Frontal cortex (tissue), 4 donors: ENCODE measurements around the gene EIF1. TPM values are rescaled to one million over a fixed set of nuclear protein-coding genes. Genes with fewer than 3 reads are reported as not detected.

Experiments used
- DNase-seq, 2 donors: peaks; one replicate each; pipeline ENCODE4 v3.0.0; 2012; ENCODE audit warnings: low spot score in 2 of 2
- FAIRE-seq: peaks from 2 replicates; lab custom pipeline; 2012; peaks lifted over from hg19 to GRCh38; lab: Jason Lieb, UNC
- small RNA-seq: library from RNA; depleted of rRNA; stranded (forward); fragments of <200 nt; gene quantifications from one replicate; pipeline ENCODE3, GENCODE V24; 2014
- total RNA-seq: library from RNA; depleted of rRNA; stranded (reverse); fragments of >200 nt; gene quantifications from one replicate; pipeline ENCODE4 v1.2.3, GENCODE V29; 2014
- donor health status: control.
- donor health status: control.
- donor health status: control.

EIF1 gene
- total RNA-seq, 1 donor from 2014 or later, result 70.1 TPM

DNA sequence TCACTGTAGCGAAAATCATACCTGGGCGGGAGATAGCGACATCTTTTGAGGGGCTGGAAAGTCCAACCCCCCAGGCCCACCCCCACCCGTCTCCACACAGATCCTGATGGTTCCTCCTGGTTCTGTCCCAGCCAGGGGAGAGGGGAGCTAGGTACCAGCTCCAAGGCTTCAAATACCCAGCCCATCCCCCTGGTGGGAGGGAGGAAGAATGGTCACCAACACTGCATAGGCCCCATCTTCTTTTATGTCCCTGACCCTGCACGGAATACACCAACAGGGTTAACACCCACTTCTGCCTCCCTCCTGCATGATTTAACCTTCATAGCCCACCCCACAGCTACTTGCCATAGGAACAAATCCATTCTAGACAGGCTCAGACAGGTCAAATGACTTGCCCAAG, 36.4 kb downstream of the EIF1 start:
- DNase-seq (no peak), FAIRE-seq (no peak)

DNA sequence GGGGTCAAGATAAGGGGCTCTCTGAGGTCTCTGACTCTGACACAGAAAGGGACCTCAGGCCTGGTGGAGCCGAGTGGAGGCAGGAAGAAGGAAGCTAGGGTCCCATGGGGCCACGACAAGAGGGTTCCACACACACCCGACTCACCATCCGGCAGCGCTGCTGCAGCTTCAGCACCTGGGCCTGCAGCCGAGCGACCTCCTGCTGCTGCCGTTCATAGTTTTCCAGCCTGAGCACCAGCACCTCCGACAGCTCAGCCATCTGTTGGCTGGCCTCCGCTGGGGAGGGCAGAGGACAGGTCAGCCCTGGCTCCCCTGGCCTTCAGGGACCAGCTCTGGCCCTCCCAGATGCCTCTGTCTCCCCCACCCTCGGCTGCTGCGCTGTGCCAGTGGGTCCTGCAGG, 39.4 kb downstream of the EIF1 start:
- FAIRE-seq (no peak), DNase-seq (no peak)

DNA sequence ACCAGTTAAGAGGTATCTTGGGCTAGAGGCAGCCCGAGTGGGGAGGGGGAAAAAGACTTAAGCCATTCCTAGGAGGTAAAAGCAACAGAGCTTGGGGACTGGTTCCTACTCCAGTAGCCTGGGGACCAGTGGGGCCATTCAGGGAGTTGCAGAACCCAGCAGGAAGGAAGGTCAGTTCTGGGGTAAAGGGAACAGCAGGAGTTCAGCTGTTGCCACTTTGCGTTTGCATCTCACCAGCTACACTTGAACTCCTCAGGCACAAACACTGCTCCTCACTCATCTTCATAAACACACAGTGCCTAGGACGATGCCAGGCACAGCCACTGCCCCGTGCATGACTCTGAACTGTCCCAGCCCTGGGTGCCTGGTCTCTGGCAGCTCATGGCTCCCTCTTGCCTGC, 41.8 kb downstream of the EIF1 start:
- DNase-seq, result no peak
- FAIRE-seq, result no peak

DNA sequence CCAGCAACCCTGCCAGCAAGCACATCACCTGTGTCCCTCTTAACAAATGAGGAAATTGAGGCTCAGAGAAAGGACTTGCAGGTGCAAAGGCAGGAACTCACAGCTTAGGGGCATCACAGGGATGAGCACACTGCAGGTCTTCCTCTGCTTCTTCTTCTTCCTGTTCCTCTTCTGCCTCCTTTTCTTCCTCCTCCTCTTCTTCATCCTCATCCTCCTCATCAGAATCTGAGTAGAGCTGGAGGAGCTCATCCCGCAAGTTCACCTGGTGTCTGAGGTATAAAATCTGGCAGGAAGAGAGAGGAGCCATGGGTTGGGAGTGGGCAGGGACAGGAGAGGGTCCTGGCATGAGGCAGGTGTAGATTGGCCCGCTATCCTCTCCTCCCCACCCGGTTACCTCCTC, 43.2 kb downstream of the EIF1 start:
- DNase-seq (no peak), FAIRE-seq (no peak)

- FAIRE-seq (no peak), DNase-seq (peak in 1 of 2 donors; percentile 34)
These were observed 44.9 kb downstream of the EIF1 start for GRCh38 chr17:41733348-41734138.

DNA sequence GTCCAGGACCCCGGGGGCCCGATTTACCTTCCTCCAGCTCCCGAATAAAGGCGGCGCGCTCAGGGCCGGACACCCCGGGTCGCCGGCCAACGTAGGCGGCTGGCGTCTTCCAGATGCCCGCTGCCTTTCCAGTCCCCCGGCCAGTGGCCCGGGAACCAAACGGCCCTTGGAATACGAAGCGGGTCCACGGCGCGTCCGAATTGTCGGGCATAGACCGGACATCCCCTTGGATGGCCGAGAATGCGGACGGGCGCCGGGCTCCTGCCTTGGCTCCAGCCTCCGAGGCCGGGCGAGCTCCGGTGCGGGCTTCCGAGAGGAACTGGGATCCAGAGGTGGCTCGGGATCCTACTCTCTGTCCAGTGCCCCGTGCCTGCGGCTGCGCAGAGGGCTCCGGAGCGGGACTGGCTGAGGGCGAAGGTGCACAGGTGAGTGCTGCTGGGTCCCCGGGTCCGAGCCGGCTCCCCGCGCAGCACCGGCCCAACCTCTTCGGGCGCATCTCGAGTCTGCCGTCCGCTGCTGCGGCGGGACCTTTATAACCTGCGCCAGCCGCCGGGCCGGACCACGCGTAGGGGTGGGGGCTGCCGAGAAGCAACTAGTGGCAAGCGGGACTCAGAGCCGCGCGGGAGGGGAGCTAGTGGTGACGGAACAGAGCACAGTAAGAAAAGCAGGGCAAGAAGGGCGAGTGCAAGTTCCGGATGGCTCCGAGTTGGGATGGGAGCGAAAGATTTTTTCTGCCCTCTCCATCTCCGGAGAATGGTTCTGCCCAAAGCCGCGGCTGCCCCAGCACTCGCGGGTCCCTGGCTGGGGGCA, 45.7 kb downstream of the EIF1 start, which contains the start of gene HAP1:
TSS of gene HAP1 (minus strand) at position 505 of the 810 bp plus-strand sequence. CDS start at position 496, 9 bp downstream.
- DNase-seq (peak; percentile 55 to 60), FAIRE-seq (no peak)

- no peak for DNase-seq
- FAIRE-seq, result no peak
These were observed 46.2 kb downstream of the EIF1 start for GRCh38 chr17:41734949-41735313.

- DNase-seq, result no peak
- no peak for FAIRE-seq
These were observed 47.1 kb downstream of the EIF1 start for GRCh38 chr17:41735744-41736143.

GRCh38 chr17:41736983-41737679, 48.4 kb downstream of the EIF1 start:
- FAIRE-seq, result no peak
- no peak for DNase-seq

DNA sequence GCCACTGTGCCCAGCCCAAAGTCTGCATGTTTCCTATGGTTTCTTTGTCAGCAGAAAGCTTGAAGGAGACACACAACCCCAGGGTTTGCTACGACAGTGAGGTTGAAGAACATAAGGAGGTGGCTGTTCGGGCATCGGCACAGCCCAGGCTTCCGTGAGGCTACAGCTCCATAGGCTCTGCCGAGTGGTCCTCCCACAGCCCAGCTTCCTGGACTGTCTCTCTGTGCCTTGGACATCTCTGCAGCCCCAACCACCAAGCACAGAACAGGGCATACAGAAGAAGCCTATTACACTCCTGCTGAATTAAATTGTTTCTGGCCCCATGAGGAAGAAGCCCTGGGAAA, 49.0 kb downstream of the EIF1 start:
- DNase-seq (peak in 1 of 2 donors; percentile 22), FAIRE-seq (no peak)

GRCh38 chr17:41738077-41738800, 49.6 kb downstream of the EIF1 start:
- DNase-seq, result peak; percentile 84 to 87
- no peak for FAIRE-seq

DNA sequence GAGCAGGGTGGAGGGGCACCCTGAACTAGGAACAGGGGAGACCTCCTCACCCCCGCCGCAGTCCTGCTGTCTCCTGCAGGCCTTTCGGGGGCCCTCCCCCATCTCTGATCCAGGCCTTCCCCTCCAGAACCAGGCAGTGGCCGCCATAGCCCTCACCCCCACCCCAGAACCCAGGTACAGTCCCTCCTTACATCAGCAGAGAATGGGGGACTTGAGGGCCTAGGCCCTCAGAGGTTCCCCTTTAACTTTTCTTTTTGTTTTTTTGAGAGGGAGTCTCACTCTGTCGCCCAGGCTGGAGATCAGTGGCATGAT, 50.1 kb downstream of the EIF1 start:
- no peak for FAIRE-seq
- DNase-seq, result no peak

DNA sequence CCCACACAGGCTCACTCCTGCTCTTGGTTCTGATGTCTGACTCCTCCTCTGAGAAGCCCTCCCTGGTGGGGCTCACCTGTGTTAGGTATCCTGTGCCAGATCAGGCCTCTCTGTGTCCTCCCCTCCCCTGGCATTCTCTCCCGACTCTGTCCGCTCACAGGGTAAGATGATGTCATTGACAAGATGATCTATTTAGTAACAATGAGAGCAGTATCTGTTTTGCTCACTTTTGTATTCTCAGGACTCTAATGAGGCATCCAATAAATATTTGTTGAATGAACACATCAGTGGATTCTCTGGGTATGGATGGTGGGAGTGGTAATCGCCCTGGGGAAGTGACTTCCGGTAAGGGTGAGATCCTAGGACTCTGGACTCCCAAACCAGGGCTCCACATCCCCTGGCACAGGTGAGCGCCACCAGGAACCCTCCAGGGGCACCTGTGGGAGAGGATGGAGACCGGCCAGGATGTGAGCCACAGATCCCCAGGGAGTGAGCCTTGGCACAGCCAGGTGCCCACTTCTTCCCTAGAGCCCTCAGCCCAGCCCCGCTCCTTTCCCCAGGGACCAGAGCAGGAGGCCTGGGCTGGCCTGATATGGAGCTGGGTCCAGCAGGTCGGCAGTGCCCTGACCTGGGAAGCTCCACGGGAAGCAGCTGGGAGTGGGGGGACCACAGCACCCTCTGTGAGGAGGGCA, 51.1 kb downstream of the EIF1 start:
- DNase-seq (no peak), FAIRE-seq (no peak)

DNA sequence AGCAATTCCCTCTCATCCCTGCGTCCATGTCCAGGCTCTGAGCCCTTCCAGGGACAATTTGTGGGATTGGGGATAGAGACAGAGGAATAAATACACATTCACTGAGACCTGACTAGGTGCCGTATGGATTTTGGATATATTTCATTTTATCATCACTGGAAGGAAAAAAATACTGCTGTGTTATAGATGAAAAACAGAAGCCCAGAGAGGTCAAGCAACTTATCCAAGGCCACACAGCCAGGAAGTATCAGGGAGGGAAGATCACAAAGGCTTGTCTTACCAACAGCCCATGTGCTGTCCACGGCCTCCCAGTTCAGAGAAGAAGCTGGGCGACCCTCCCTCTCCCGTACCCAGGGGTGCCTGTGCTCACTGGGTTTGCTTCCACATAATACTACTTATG, 51.8 kb downstream of the EIF1 start:
- FAIRE-seq (no peak), DNase-seq (no peak)

GRCh38 chr17:41741709-41742108, 53.0 kb downstream of the EIF1 start:
- DNase-seq (no peak), FAIRE-seq (no peak)

Small RNA genes within 50 kb of the gene (small RNA-seq; reads per million reads assigned to genes)
- gene RN7SL399P (not detected), gene RNA5SP442 (not detected)

Other genes starting within 250 kb of the EIF1 start
- not detected for gene KRT38, start 247.9 kb upstream of the EIF1 start, total RNA-seq
- not detected for gene KRT32, start 221.5 kb upstream of the EIF1 start, total RNA-seq
- gene KRT35, start 207.7 kb upstream of the EIF1 start, total RNA-seq, result not detected
- gene KRT36, start 199.0 kb upstream of the EIF1 start, total RNA-seq, result not detected
- not detected for gene KRT13, start 183.3 kb upstream of the EIF1 start, total RNA-seq
- not detected for gene KRT15, start 170.0 kb upstream of the EIF1 start, total RNA-seq
- gene KRT19, start 160.6 kb upstream of the EIF1 start, total RNA-seq, result 24.5 TPM
- not detected for gene KRT9, start 116.8 kb upstream of the EIF1 start, total RNA-seq
- gene KRT14, start 102.0 kb upstream of the EIF1 start, total RNA-seq, result not detected
- gene KRT16, start 76.1 kb upstream of the EIF1 start, total RNA-seq, result not detected
- gene KRT17, start 64.3 kb upstream of the EIF1 start, total RNA-seq, result under 0.01 TPM
- not detected for gene GAST, start 23.4 kb downstream of the EIF1 start, total RNA-seq
- gene HAP1, start 45.8 kb downstream of the EIF1 start, total RNA-seq, result under 0.01 TPM
- 33.8 TPM for gene JUP, start 97.8 kb downstream of the EIF1 start, total RNA-seq
- gene P3H4, start 123.1 kb downstream of the EIF1 start, total RNA-seq, result 10.2 TPM
- 9.0 TPM for gene FKBP10, start 124.1 kb downstream of the EIF1 start, total RNA-seq
- 131 TPM for gene NT5C3B, start 147.3 kb downstream of the EIF1 start, total RNA-seq
- gene KLHL10, start 148.9 kb downstream of the EIF1 start, total RNA-seq, result under 0.01 TPM
- gene KLHL11, start 176.5 kb downstream of the EIF1 start, total RNA-seq, result 70.1 TPM
- gene ACLY, start 230.1 kb downstream of the EIF1 start, total RNA-seq, result 140 TPM
- 3.3 TPM for gene ODAD4, start 241.7 kb downstream of the EIF1 start, total RNA-seq